Measurements from ENCODE around the gene TBC1D3B. TPM values are rescaled to one million over a fixed set of nuclear protein-coding genes. Genes with fewer than 3 reads are reported as not detected.

Gene TBC1D3B
- total RNA-seq, 1 donor from 2014 or later: 9.8 TPM

DNA sequence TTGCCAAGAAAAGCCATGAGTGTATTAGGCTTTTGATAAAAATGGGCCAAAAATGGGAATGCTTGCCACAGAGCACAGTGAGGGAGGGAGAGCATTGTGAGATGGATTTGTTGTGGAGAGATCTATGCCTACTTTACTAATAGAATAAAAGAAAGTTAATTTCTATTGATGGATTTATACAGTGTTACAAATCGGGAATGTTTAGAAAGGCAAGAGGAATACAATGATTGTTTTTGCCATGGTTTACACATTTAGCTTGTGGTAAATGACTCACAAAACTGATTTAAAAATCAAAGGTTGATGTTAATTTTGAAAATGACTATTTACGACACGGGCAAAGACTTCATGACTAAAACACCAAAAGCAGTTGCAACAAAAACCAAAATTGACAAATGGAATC is 56.2 kb downstream of the TBC1D3B start:
- Mint-ChIP-seq H3K27me3 (peaks cover 3% of the 10 kb centered on the region), H3K4me3 (no peak overlapping the region), H3K9me3 (peaks cover 11% of the 10 kb centered on the region), H3K36me3 (ENCODE audit: low read depth) (no peaks in the 10 kb centered on the region), H3K27ac (no peak overlapping the region), H3K4me1 (peaks cover 13% of the 10 kb centered on the region)
- DNase-seq: no peak
- intact Hi-C loops (cut with micrococcal nuclease): no loop called here

DNA sequence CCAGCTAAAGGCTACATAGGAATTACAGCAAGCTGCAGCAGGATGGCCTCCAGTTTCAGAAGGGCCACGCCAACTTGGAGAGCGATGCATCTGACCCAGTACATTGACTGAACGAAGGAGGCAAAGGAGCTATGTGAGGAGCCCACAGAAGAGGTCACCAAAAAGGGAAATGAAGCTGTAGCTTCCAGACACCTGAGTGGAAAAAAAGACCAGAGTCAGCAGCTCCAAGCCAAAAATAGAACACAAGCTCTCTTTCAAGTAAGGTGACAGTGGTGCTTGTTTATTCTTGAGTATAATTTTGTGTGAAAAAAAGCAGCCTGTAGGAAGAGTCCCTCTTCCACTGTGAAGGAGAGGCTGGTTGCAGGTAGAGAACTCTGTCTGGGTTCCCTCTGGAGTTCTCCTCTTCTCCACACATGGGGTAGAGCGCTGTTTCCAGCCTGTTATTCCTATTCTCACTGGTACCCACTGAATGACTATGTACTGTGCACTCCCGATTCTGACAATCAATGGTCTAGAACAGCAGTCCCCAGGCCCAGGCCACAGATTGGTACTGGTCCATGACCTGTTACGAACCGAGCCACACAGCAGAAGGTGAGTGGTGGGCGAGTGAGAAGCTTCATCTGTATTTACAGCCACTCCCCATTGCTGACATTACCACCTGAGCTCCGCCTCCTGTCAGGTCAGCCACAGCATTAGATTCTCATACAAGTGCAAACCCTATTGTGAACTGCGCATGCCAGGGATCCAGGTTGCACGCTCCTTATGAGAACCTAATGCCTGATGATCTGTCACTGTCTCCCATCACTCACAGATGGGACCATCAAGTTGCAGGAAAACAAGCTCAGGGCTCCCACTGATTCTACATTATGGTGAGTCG is 57.7 kb downstream of the TBC1D3B start:
- no peak for DNase-seq
- H3K36me3 Mint-ChIP-seq (ENCODE audit: low read depth): no peaks in the 10 kb centered on the region
- peaks cover 11% of the 10 kb centered on the region for H3K9me3 Mint-ChIP-seq
- intact Hi-C loops (cut with micrococcal nuclease): loop anchor here (5.0 kb wide), 1 partner anchor 46 kb away; no protein-coding TSS in a partner anchor
- H3K4me1 Mint-ChIP-seq: peaks cover 13% of the 10 kb centered on the region
- peaks cover 3% of the 10 kb centered on the region for H3K27me3 Mint-ChIP-seq
- peak overlapping the region; percentile 81 for H3K27ac Mint-ChIP-seq
- no peak overlapping the region for H3K4me3 Mint-ChIP-seq

- Mint-ChIP-seq H3K27me3 (no peaks in the 10 kb centered on the region), H3K27ac (peak overlapping the region; percentile 81), H3K4me1 (peaks cover 13% of the 10 kb centered on the region), H3K4me3 (no peak overlapping the region), H3K9me3 (peaks cover 13% of the 10 kb centered on the region), H3K36me3 (ENCODE audit: low read depth) (no peaks in the 10 kb centered on the region)
- DNase-seq: no peak
- intact Hi-C loops (cut with micrococcal nuclease): loop anchor here (1.0 to 5.0 kb wide), 2 partner anchors 27 to 45 kb away; partner anchors contain the start of gene CCL3
These were observed 58.7 kb downstream of the TBC1D3B start for GRCh38 chr17:36117505-36118382.

Other genes starting within 250 kb of the TBC1D3B start
- gene RDM1, start 245.9 kb downstream of the TBC1D3B start, total RNA-seq: 2.6 and 2.9 TPM in 2 replicates
- not detected in 2 replicates for gene LYZL6, start 232.9 kb downstream of the TBC1D3B start, total RNA-seq
- not detected in 2 replicates for gene CCL16, start 195.1 kb downstream of the TBC1D3B start, total RNA-seq
- not detected in 2 replicates for gene CCL14, start 189.9 kb downstream of the TBC1D3B start, total RNA-seq
- not detected in 2 replicates for gene CCL15, start 175.1 kb downstream of the TBC1D3B start, total RNA-seq
- not detected in 2 replicates for gene CCL23, start 158.7 kb downstream of the TBC1D3B start, total RNA-seq
- gene CCL18, start 112.4 kb downstream of the TBC1D3B start, total RNA-seq: not detected in 2 replicates
- gene CCL3, start 86.5 kb downstream of the TBC1D3B start, total RNA-seq: 403 and 414 TPM in 2 replicates
- 351 and 370 TPM in 2 replicates for gene CCL4, start 72.8 kb downstream of the TBC1D3B start, total RNA-seq
- gene CCL3L1, start 20.1 kb upstream of the TBC1D3B start, total RNA-seq: 4.4 and 4.5 TPM in 2 replicates
- gene CCL4L2, start 34.4 kb upstream of the TBC1D3B start, total RNA-seq: 11.5 and 11.9 TPM in 2 replicates
- 0.65 and 1.9 TPM in 2 replicates for gene TBC1D3I, start 87.9 kb upstream of the TBC1D3B start, total RNA-seq
- not detected in 2 replicates for gene TBC1D3G, start 147.2 kb upstream of the TBC1D3B start, total RNA-seq
- gene TBC1D3H, start 211.8 kb upstream of the TBC1D3B start, total RNA-seq: not detected in 2 replicates

Data from activated CD4-positive, alpha-beta T cell treated with anti-CD3 and anti-CD28 coated beads, Interleukin-2, amount 10 ng/mL, durations not matched to agents 24 days and 14 days (primary cell).